ENCODE results near the gene RPL10. TPM values are rescaled to one million over a fixed set of nuclear protein-coding genes. Genes with fewer than 3 reads are reported as not detected.
"Not testable (repeated sequence)": the region's sequence is repeated elsewhere in the genome, so short reads cannot be mapped to it uniquely, and the experiment has no call there.

The RPL10 gene
- total and polyA plus RNA-seq, 2 experiments from 2014 or later = 1,435 to 6,561 TPM

DNA sequence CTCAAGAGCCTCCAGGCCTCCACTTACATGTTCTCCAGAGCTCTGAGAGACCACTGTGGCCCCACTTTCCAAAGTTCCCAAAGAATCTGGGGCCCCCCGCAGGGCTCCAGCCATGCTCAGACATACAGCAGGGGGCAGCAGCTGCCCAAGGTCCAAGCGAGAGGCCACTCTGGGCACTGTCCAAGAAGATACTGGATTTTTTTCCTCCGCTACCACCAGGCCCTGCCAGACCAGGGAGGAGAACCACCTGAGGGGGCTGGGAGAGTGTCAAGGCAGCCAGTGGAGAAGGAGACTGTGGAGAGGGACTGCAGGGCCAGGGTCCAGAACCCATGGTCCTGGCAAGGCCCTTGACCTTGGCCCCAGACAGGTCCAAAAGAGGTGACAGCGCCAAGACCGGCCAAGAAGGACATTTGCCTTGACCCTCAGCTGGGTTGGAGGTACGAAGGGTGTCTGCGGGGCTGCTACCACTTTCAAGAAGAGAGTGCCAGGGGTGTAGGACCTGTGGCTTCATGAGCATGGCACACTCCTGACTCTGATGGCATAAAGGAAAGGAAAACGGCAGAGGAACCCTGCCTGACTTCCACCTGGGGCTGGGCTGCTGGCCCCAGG is 13.8 kb upstream of the RPL10 start:
- peak; percentile 45 for DNase-seq
- 79 to 81% methylated on average over 6 to 8 of the region's 8 CpGs for WGBS, 2 experiments (ENCODE audit: low coverage in 1 of 2, low lambda C conversion rate in 2 of 2, missing lambda C conversion rate in 2 of 2)
- in situ Hi-C loops (cut with MboI) = no loop called here

DNA sequence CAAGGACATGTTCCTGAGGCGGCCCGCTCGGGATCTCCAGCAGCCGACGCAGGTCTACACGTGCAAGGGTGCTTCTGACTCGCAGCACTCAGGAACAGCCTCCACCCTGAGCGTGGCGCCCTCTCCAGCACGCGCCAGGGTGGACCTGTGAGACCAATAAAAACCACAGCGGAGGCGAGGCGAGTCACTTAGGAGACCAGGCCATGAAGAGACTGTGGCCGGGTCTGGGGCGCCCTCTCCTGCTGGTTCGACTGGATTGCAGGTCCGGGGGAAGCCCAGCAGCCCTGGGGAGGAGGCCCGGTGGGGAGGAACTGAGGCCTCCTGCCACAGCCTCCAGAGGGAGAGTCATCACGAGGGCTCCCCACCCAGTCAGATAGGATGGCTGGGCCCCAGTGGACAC is 10.1 kb upstream of the RPL10 start:
- H3F3A ChIP-seq (ENCODE audit: insufficient read depth); H4K20me1 ChIP-seq (ENCODE audit: insufficient read depth); in situ Hi-C loops (cut with MboI); H3K4me2 ChIP-seq (ENCODE audit: unreplicated experiment); H3K4me1 ChIP-seq (ENCODE audit: insufficient read depth); H3K4me3 ChIP-seq; H3K36me3 ChIP-seq (ENCODE audit: low read depth); H3K79me2 ChIP-seq (ENCODE audit: insufficient read depth); H3K27ac ChIP-seq; H3K9me3 ChIP-seq (ENCODE audit: low read depth); H3K27me3 ChIP-seq (replicated peaks; ENCODE audit: insufficient read depth); H3K9ac ChIP-seq; H3K9me2 ChIP-seq (ENCODE audit: insufficient read depth); H2AFZ ChIP-seq; DNase-seq: not testable (repeated sequence)
- WGBS, 2 experiments (ENCODE audit: low coverage in 1 of 2, low lambda C conversion rate in 2 of 2, missing lambda C conversion rate in 2 of 2) = no CpG with 5 or more reads among the region's 20 CpGs

More for the DNA sequence above, 13.8 kb upstream of the RPL10 start:
- H4K20me1 ChIP-seq (ENCODE audit: insufficient read depth) = no peaks in the 10 kb centered on the region
- H3K4me3 ChIP-seq = no peak overlapping the region
- H3K9me2 ChIP-seq (ENCODE audit: insufficient read depth) = no peaks in the 10 kb centered on the region
- no peak overlapping the region for H3K9ac ChIP-seq
- no peaks in the 10 kb centered on the region for H3F3A ChIP-seq (ENCODE audit: insufficient read depth)
- no peak overlapping the region for H3K4me2 ChIP-seq (ENCODE audit: unreplicated experiment)
- H3K79me2 ChIP-seq (ENCODE audit: insufficient read depth) = peaks cover 22% of the 10 kb centered on the region
- H3K4me1 ChIP-seq (ENCODE audit: insufficient read depth) = no peaks in the 10 kb centered on the region
- no peaks in the 10 kb centered on the region for H3K36me3 ChIP-seq (ENCODE audit: low read depth)
- no peaks in the 10 kb centered on the region for H3K27me3 ChIP-seq (replicated peaks; ENCODE audit: insufficient read depth)
- H3K27ac ChIP-seq = no peak overlapping the region
- H2AFZ ChIP-seq = no peak overlapping the region
- TF ChIP-seq EZH2phosphoT487 (IDR thresholded peaks at IDR 0.05; ENCODE audit: insufficient read depth, low read depth) (no peak), EZH2 (IDR thresholded peaks at IDR 0.05; ENCODE audit: insufficient read depth, poor library complexity, severe bottlenecking) (no peak)
- H3K9me3 ChIP-seq (ENCODE audit: low read depth) = no peaks in the 10 kb centered on the region

DNA sequence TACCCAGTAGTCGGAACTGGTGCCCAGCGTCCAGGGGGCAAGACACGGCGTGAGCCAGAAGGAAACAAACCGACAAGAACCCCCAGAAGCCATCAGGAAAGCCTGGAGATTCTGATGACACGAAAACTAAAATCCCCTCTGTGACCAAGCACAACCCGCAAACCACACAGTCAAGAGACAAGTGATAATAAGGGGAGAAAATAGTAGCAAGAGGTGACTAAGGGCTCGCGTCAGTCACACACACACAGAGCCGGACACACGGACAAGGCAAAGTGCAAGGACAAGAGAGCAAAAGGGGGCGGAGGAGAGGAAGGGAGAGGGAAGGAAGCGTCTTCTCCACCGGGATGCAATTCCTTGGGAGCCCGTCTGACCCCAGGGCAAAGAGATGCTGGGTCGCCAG is 9.5 kb upstream of the RPL10 start:
- H4K20me1 ChIP-seq (ENCODE audit: insufficient read depth); H3F3A ChIP-seq (ENCODE audit: insufficient read depth); H3K27me3 ChIP-seq (replicated peaks; ENCODE audit: insufficient read depth); H3K4me1 ChIP-seq (ENCODE audit: insufficient read depth); H3K27ac ChIP-seq; H3K4me3 ChIP-seq; H3K9ac ChIP-seq; H3K4me2 ChIP-seq (ENCODE audit: unreplicated experiment); H3K9me2 ChIP-seq (ENCODE audit: insufficient read depth); H3K79me2 ChIP-seq (ENCODE audit: insufficient read depth); H3K36me3 ChIP-seq (ENCODE audit: low read depth); in situ Hi-C loops (cut with MboI); H3K9me3 ChIP-seq (ENCODE audit: low read depth); DNase-seq; H2AFZ ChIP-seq: not testable (repeated sequence)
- no CpG with 5 or more reads among the region's 16 CpGs for WGBS, 2 experiments (ENCODE audit: low coverage in 1 of 2, low lambda C conversion rate in 2 of 2, missing lambda C conversion rate in 2 of 2)

DNA sequence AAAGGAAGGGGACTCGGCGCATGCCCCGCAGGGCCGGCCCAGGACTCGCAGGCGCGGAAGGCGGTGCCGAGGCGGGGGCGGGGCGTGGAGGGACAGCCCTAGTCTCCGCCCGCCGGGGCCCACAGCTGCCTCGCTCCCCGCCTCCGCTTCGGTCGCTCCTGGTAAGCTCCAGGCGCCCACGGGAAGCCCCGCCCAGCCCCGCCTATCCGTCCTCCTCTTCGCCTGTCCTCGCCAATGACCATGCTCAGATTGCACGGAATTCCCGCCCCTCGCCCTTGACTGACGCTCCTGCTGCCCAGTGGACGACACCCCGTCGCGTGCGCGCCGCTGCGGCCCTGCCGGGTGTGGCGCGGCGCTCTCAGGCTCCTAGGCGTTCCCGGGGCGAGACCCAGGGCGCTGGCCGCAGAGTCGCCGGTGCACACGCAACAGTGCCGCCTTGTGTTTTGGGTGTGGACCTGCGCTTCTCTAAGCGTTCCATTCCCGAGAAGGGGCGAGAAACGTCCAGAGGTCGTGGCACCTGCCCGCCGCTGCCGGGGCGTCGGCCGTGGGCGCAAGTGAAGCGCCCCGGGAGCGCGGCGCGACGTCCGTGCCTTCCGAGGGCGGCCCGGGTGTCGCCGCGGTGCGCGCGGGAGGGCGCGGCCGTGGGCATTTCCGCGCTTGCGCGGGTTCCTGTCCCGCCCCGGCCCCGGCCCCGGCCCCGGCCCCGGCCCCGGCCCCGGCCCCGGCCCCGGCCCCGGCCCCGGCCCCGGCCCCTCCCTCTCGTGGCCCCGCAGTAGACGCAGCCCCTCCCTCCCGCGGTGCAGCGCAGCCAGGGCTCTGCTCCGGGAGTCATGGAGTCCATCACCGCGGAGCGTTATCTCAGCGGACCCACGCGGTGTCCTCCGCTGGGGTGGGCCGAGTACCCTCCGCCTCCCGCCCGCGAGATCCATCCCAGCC is 8.1 kb upstream of the RPL10 start:
- H3F3A ChIP-seq (ENCODE audit: insufficient read depth); H3K4me2 ChIP-seq (ENCODE audit: unreplicated experiment); H3K27ac ChIP-seq; DNase-seq; H4K20me1 ChIP-seq (ENCODE audit: insufficient read depth); H3K4me1 ChIP-seq (ENCODE audit: insufficient read depth); H2AFZ ChIP-seq; H3K79me2 ChIP-seq (ENCODE audit: insufficient read depth); H3K4me3 ChIP-seq; H3K9ac ChIP-seq; in situ Hi-C loops (cut with MboI); H3K27me3 ChIP-seq (replicated peaks; ENCODE audit: insufficient read depth); H3K36me3 ChIP-seq (ENCODE audit: low read depth); H3K9me2 ChIP-seq (ENCODE audit: insufficient read depth); H3K9me3 ChIP-seq (ENCODE audit: low read depth): not testable (repeated sequence)
- no CpG with 5 or more reads among the region's 121 CpGs for WGBS, 2 experiments (ENCODE audit: low coverage in 1 of 2, low lambda C conversion rate in 2 of 2, missing lambda C conversion rate in 2 of 2)

DNA sequence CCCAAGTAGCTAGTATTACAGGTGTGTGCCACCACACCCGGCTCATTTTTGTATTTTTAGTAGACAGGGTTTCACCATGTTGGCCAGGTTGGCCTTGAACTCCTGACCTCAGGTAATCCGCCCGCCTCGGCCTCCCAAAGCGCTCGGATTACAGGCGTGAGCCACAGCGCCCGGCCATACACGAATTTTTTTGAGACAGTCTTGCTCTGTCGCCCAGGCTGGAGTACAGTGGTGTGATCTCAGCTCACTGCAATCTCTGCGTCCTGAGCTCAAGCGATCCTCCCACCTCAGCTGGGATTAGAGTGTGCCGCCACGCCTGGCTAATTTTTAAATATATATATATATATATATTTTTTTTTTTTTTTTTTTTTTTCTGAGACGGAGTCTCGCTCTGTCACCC is 1.8 kb upstream of the RPL10 start:
- H3K4me1 ChIP-seq (ENCODE audit: insufficient read depth); H3K9me3 ChIP-seq (ENCODE audit: low read depth); in situ Hi-C loops (cut with MboI); H3K9me2 ChIP-seq (ENCODE audit: insufficient read depth); H4K20me1 ChIP-seq (ENCODE audit: insufficient read depth); H3K27me3 ChIP-seq (replicated peaks; ENCODE audit: insufficient read depth); H2AFZ ChIP-seq; H3K4me3 ChIP-seq; DNase-seq: not testable (repeated sequence)
- Histone ChIP-seq H3F3A (ENCODE audit: insufficient read depth) (peaks cover 31% of the 10 kb centered on the region), H3K4me2 (ENCODE audit: unreplicated experiment) (peak overlapping the region; percentile 84), H3K27ac (peak overlapping the region; percentile 100), H3K9ac (peak overlapping the region; percentile 100; the same call in 1 of the 2 replicates), H3K79me2 (ENCODE audit: insufficient read depth) (peaks cover 28% of the 10 kb centered on the region), H3K36me3 (ENCODE audit: low read depth) (peaks cover 24% of the 10 kb centered on the region)
- 93 to 94% methylated on average over 15 to 17 of the region's 17 CpGs for WGBS, 2 experiments (ENCODE audit: low coverage in 1 of 2, low lambda C conversion rate in 2 of 2, missing lambda C conversion rate in 2 of 2)
